ENCODE results near the gene ACADL. TPM values are rescaled to one million over a fixed set of nuclear protein-coding genes. Genes with fewer than 3 reads are reported as not detected.
A peak's percentile ranks its signal among the peaks of the same experiment; 100 is the strongest.

ACADL gene
- total and polyA plus RNA-seq, 2 of the 13 experiments (the other 11 are each of a cell fraction or from before 2014, with no cell fraction given): not detected

- TF ChIP-seq, protein P1, sequence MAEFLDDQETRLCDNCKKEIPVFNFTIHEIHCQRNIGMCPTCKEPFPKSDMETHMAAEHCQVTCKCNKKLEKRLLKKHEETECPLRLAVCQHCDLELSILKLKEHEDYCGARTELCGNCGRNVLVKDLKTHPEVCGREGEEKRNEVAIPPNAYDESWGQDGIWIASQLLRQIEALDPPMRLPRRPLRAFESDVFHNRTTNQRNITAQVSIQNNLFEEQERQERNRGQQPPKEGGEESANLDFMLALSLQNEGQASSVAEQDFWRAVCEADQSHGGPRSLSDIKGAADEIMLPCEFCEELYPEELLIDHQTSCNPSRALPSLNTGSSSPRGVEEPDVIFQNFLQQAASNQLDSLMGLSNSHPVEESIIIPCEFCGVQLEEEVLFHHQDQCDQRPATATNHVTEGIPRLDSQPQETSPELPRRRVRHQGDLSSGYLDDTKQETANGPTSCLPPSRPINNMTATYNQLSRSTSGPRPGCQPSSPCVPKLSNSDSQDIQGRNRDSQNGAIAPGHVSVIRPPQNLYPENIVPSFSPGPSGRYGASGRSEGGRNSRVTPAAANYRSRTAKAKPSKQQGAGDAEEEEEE (CRISPR knock-in tag; IDR thresholded peaks at IDR 0.05; ENCODE audit: borderline replicate concordance): 0 out of 2 replicates have a peak, but pooled peaks have one; percentile 10
- TF ChIP-seq MXD1 (CRISPR knock-in tag; IDR thresholded peaks at IDR 0.05) (no peak; the same call in 1 of the 2 replicates), POLR2AphosphoS2 (IDR thresholded peaks at IDR 0.05; ENCODE audit: low read depth, low read length) (no peak), BRCA1 (CRISPR knock-in tag; IDR thresholded peaks at IDR 0.05) (no peak), PRDM4 (CRISPR knock-in tag; IDR thresholded peaks at IDR 0.05; ENCODE audit: borderline replicate concordance) (no peak), ZNF720 (CRISPR knock-in tag; IDR thresholded peaks at IDR 0.05) (no peak), GTF2F1 (IDR thresholded peaks at IDR 0.05; ENCODE audit: low read length) (no peak), EZH2 (conservative IDR thresholded peaks at IDR 0.05; ENCODE audit: low read depth, low read length) (no peak), RXRB (CRISPR knock-in tag; IDR thresholded peaks at IDR 0.05; ENCODE audit: borderline replicate concordance) (peak; percentile 15; the same call in 1 of the 2 replicates), ZNF614 (CRISPR knock-in tag; IDR thresholded peaks at IDR 0.05; ENCODE audit: borderline replicate concordance) (peak; percentile 68; the same call in 1 of the 2 replicates), HDAC1 (CRISPR knock-in tag; IDR thresholded peaks at IDR 0.05) (peak; percentile 24; the same call in 1 of the 2 replicates), WIZ (CRISPR knock-in tag; IDR thresholded peaks at IDR 0.05) (0 out of 2 replicates have a peak, but pooled peaks have one; percentile 24), GLI4 (CRISPR knock-in tag; IDR thresholded peaks at IDR 0.05; ENCODE audit: borderline replicate concordance) (no peak), ZNF747 (CRISPR knock-in tag; IDR thresholded peaks at IDR 0.05; ENCODE audit: borderline replicate concordance) (no peak)
- TF ChIP-seq, protein P2, sequence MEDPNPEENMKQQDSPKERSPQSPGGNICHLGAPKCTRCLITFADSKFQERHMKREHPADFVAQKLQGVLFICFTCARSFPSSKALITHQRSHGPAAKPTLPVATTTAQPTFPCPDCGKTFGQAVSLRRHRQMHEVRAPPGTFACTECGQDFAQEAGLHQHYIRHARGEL (CRISPR knock-in tag; IDR thresholded peaks at IDR 0.05): no peak
- TF ChIP-seq, protein P3, sequence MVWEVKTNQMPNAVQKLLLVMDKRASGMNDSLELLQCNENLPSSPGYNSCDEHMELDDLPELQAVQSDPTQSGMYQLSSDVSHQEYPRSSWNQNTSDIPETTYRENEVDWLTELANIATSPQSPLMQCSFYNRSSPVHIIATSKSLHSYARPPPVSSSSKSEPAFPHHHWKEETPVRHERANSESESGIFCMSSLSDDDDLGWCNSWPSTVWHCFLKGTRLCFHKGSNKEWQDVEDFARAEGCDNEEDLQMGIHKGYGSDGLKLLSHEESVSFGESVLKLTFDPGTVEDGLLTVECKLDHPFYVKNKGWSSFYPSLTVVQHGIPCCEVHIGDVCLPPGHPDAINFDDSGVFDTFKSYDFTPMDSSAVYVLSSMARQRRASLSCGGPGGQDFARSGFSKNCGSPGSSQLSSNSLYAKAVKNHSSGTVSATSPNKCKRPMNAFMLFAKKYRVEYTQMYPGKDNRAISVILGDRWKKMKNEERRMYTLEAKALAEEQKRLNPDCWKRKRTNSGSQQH (CRISPR knock-in tag; IDR thresholded peaks at IDR 0.05; ENCODE audit: low read depth): no peak; the same call in 1 of the 2 replicates
- TF ChIP-seq, protein P4, sequence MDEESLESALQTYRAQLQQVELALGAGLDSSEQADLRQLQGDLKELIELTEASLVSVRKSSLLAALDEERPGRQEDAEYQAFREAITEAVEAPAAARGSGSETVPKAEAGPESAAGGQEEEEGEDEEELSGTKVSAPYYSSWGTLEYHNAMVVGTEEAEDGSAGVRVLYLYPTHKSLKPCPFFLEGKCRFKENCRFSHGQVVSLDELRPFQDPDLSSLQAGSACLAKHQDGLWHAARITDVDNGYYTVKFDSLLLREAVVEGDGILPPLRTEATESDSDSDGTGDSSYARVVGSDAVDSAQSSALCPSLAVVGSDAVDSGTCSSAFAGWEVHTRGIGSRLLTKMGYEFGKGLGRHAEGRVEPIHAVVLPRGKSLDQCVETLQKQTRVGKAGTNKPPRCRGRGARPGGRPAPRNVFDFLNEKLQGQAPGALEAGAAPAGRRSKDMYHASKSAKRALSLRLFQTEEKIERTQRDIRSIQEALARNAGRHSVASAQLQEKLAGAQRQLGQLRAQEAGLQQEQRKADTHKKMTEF (CRISPR knock-in tag; IDR thresholded peaks at IDR 0.05): peak; percentile 62; the same call in 1 of the 2 replicates
These were observed 53.7 kb downstream of the ACADL start, which contains the start of gene KANSL1L (continued) for GRCh38 chr2:210171309-210172218.

Measured in HepG2 (cell line).